HFFc6 (cell line): ENCODE data around the gene ZCCHC14. TPM values are rescaled to one million over a fixed set of nuclear protein-coding genes. Genes with fewer than 3 reads are reported as not detected.
"Not testable (repeated sequence)": the region's sequence is repeated elsewhere in the genome, so short reads cannot be mapped to it uniquely, and the experiment has no call there.

Experiments used
- DNase-seq: peaks from one replicate; pipeline ENCODE4 v3.0.0-alpha.2; 2018
- H3K27ac Mint-ChIP-seq: 2 replicates; pipeline ENCODE4 v1.8.0; 2020; ENCODE audit warnings: mild to moderate bottlenecking, mixed read lengths
- H3K27me3 Mint-ChIP-seq: 2 replicates; pipeline ENCODE4 v1.8.0; 2021; ENCODE audit warnings: mild to moderate bottlenecking, moderate library complexity, mixed read lengths; ENCODE audit not compliant: insufficient read depth
- H3K36me3 Mint-ChIP-seq: 2 replicates; pipeline ENCODE4 v1.8.0; 2021; ENCODE audit warnings: low read depth, mixed read lengths
- H3K4me1 Mint-ChIP-seq: 2 replicates; pipeline ENCODE4 v1.8.0; 2020; ENCODE audit warnings: low read depth, mixed read lengths
- H3K4me3 Mint-ChIP-seq: 2 replicates; pipeline ENCODE4 v1.8.0; 2020; ENCODE audit warnings: mild to moderate bottlenecking, moderate library complexity, mixed read lengths
- H3K9me3 Mint-ChIP-seq: 2 replicates; pipeline ENCODE4 v1.8.0; 2020; ENCODE audit warnings: mild to moderate bottlenecking, mixed read lengths
- total RNA-seq, 6 experiments: library from RNA; stranded (reverse); fragmentation: NEBNext Ultra II Directional; extraction: Animal tissue kit (Norgen Biotek cat#: 25700); gene quantifications; 2 replicates in 1 of 6; 3 replicates in 5 of 6; pipeline ENCODE4 v1.2.3, GENCODE V29; 2021
- TF ChIP-seq, protein P1 (sequence below): fragments of 200-600 bp; sonication (generic); IDR thresholded peaks from 2 replicates; pipeline ENCODE4 v1.5.0; 2021; ENCODE audit warnings: antibody characterized with exemption, mild to moderate bottlenecking

ZCCHC14 gene
- total RNA-seq, 6 experiments from 2014 or later, result 10.6 to 13.7 (median 13.3) TPM

DNA sequence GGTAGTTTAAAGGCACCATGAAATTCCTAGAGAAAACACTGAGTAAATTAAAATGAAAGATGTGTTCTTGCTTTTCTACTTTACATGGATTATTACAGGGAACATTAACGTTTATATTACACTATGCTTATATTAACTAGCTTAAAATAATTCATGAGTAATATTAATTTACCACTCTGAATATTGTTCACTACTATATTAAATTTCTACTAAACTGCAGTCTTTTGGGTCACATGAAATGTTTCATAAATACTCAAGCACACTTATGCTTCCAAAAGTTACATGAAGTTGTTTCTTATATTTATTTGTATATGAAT lies 104.0 kb downstream of the ZCCHC14 start:
- Mint-ChIP-seq H3K36me3 (peaks cover 8% of the 10 kb centered on the region; the same call in 1 of the 2 replicates), H3K4me1 (peaks cover 40% of the 10 kb centered on the region), H3K27me3 (peaks cover 10% of the 10 kb centered on the region), H3K4me3 (peak overlapping the region; percentile 66), H3K9me3 (no peaks in the 10 kb centered on the region), H3K27ac (peak overlapping the region; percentile 90)
- DNase-seq, result no peak
- TF ChIP-seq, protein P1, sequence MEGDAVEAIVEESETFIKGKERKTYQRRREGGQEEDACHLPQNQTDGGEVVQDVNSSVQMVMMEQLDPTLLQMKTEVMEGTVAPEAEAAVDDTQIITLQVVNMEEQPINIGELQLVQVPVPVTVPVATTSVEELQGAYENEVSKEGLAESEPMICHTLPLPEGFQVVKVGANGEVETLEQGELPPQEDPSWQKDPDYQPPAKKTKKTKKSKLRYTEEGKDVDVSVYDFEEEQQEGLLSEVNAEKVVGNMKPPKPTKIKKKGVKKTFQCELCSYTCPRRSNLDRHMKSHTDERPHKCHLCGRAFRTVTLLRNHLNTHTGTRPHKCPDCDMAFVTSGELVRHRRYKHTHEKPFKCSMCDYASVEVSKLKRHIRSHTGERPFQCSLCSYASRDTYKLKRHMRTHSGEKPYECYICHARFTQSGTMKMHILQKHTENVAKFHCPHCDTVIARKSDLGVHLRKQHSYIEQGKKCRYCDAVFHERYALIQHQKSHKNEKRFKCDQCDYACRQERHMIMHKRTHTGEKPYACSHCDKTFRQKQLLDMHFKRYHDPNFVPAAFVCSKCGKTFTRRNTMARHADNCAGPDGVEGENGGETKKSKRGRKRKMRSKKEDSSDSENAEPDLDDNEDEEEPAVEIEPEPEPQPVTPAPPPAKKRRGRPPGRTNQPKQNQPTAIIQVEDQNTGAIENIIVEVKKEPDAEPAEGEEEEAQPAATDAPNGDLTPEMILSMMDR, result no peak

DNA sequence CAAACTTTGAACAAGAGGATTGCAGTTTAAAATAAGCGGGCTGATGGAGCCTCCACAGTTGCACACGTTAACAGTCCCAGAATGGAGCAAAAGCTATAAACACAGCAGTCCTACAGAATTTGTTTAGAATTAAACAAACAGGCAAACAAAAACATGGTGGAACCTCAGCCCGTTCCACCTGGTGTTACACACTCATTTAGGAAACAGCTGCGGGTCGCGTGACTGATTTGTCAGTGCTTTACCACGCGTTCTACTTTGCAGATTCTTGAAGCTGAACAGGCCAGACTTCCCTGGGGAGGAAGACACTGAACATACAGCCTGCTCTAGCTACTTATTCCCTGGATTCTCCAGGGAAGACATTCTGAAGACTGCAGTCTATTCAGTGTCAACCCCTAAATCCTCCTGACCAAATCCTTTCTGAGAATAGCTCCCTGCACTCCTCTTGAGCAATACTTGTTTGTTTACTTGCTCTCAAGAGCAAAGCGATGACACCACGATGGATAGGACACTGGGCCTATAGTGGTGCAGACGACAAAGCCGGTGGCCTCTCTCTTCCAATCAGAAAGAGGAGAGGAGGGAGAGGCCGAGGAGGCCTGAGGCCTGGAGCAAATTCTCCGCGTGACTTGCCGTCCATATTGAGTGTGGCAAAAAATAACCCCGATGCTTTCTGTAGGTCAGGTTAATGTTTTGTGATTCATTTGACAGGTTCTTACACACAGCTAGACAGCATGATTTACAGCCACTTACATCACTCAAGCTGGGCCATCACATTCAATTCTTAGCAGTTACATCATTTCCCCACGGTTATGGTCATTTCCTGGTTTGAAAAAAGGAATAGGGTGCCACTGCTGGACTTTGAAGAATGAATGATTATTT lies 104.6 kb downstream of the ZCCHC14 start:
- no peaks in the 10 kb centered on the region for H3K9me3 Mint-ChIP-seq
- H3K4me1 Mint-ChIP-seq, result peaks cover 34% of the 10 kb centered on the region
- peak overlapping the region; percentile 66 for H3K4me3 Mint-ChIP-seq
- H3K27me3 Mint-ChIP-seq, result peaks cover 6% of the 10 kb centered on the region
- DNase-seq, result peak; percentile 99
- TF ChIP-seq, protein P1, result no peak
- H3K27ac Mint-ChIP-seq, result peak overlapping the region; percentile 90
- H3K36me3 Mint-ChIP-seq, result peaks cover 3% of the 10 kb centered on the region; the same call in 1 of the 2 replicates

DNA sequence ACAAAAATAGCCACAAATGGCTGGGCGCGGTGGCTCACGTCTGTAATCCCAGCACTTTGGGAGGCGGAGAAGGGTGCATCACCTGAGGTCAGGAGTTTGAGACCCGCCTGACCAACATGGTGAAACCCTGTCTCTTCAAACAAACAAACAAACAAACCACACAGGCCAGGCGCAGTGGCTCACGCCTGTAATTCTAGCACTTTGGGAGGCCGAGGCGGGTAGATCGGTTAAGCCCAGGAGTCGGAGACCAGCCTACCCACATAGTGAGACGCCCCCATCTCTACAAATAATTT lies 108.0 kb downstream of the ZCCHC14 start:
- peak overlapping the region; percentile 85 for H3K4me3 Mint-ChIP-seq
- not testable (repeated sequence) for H3K9me3 Mint-ChIP-seq, DNase-seq, H3K36me3 Mint-ChIP-seq, H3K27me3 Mint-ChIP-seq
- H3K27ac Mint-ChIP-seq, result peak overlapping the region; percentile 85
- peaks cover 53% of the 10 kb centered on the region for H3K4me1 Mint-ChIP-seq

DNA sequence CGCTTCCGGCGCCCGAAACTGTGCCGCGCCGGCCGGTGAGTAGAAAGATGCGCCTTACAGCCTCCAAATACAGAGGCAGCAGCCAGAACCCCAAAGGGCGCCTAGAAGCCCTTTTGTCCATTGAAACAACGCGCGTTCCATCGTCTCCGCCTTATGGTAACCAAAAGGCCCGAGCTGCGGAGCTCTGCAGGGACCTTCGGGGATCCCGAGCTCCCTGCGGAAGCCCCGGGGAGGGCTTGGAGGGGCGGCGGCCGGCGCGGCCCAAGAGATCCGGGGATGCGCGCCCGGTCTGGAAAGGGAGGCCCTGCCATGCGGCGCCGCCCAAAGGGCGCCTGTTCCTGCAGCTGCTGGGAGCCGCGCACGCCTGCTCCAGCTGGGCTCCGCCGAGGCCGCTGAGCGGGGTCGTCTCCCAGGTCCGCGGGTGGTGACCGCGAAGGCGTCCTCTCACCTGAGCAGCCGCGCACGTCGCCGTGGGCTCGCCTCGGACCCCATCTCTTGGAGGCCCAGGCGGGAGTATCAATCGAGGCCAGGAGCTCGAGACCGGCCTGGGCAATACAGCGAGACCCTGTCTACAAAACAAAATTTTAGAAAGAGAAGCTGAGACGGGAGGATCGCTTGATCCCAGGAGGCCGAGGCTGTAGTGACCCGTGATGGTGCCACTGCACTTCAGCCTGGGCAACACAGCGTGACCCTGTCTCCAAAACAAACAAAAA lies 108.5 kb downstream of the ZCCHC14 start:
- Mint-ChIP-seq H3K4me1 (peaks cover 50% of the 10 kb centered on the region), H3K9me3 (no peaks in the 10 kb centered on the region), H3K27me3 (peaks cover 3% of the 10 kb centered on the region), H3K4me3 (peak overlapping the region; percentile 85), H3K27ac (peak overlapping the region; percentile 85), H3K36me3 (no peaks in the 10 kb centered on the region)
- TF ChIP-seq, protein P1, result no peak
- DNase-seq, result no peak

DNA sequence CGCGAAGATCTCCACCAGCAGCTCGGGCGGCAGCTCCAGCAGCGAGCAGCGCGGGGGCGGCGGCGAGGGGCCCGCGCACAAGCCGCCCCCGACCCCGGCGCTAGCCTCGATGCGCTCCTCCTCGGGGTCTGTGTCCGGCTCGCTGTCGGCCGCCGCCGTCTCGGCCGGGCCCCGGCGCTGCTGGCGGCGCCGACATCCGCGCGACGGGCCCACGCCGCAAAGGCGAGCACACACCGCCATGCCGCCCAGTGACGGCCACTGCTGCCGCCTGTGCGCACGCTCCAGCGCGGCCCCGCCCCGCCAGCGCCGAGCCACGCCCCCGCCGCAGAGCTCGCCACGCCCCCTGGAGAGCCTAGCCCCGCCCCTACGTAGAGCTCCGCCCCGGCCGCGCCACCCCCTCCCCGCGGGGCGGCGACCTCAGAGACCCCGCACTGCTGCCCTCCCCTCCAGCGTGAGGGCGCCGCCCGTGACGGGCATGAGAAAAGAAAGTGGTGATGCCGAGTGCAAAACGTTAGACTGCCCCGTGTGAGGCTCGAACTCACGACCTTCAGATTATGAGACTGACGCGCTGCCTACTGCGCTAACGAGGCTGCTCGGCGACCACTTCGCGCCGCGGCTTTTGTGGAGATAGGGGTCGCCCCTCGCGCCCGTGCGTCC lies 109.2 kb downstream of the ZCCHC14 start, which contains the start of gene FBXO31:
TSS of gene FBXO31 (minus strand) at position 272 of the 657 bp plus-strand sequence. CDS start at position 240, 32 bp downstream.
- H3K27me3 Mint-ChIP-seq, result peaks cover 3% of the 10 kb centered on the region
- DNase-seq, result peak; percentile 90
- peaks cover 49% of the 10 kb centered on the region for H3K4me1 Mint-ChIP-seq
- no peaks in the 10 kb centered on the region for H3K9me3 Mint-ChIP-seq
- TF ChIP-seq, protein P1, result peak; percentile 26; the same call in 1 of the 2 replicates
- H3K27ac Mint-ChIP-seq, result peak within 1 kb of the TSS; percentile 85
- H3K4me3 Mint-ChIP-seq, result peak within 1 kb of the TSS; percentile 92
- H3K36me3 Mint-ChIP-seq, result no peaks in the 10 kb centered on the region
